GM19351 (cell line): Measurements from ENCODE around the gene NFKB2.

Experiments
- ATAC-seq: cut with Tn5 transposase; IDR thresholded peaks from one replicate; pipeline ENCODE4 v1.9.1; 2021; ENCODE audit warnings: mild to moderate bottlenecking, moderate library complexity; ENCODE audit not compliant: unreplicated experiment

The NFKB2 gene

DNA sequence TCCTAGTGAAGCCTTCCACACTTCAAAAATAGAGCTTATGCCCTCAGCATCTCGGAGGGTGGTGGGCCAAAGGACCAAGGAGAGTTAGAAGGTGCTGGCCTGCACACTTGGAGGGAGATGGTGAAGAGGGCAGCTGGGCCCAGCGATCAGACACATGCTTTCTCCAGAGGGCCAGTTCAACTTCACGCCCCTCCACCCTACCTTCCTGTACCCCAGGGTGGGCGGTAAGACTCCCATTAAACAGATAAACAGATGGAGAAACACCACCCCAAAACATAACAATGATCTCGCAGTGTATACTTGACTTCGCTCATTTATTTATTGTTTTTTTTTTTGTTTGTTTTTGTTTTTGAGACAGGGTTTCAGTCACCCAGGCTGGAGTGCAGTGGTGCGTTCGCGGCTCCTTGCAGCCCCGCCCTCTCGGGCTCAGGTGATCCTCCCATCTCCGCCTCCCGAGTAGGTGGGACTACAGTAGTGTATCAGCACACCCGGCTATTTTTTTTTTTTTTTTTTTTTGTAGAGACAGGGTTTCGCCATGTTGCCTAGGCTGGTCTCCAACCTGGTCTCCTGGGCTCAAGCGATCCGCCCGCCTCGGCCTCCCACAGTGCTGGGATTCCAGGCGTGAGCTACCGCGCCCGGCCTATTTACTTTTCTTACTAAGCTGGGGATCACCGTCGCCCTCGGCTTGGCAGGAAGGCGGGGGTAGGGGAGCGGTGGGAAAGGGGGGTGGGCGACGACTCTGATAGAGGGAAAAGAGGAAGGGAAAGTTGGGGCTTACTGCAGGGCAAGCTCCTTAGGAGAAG is 54.0 kb downstream of the NFKB2 start:
- ATAC-seq, result peak; percentile 60

DNA sequence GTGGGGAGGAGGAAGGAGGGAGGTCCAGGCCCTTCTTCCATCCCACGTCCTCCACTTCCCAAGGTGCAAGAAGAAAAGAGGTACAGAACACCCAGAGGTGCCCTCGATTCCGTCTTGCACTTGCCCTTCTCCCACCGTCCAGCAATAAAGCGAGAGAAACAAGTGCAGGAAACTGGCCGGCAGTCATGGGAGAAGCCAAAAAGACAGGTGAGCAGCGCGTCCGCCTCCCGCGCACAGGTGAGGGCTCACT is 54.5 kb downstream of the NFKB2 start:
- ATAC-seq, result peak; percentile 2

DNA sequence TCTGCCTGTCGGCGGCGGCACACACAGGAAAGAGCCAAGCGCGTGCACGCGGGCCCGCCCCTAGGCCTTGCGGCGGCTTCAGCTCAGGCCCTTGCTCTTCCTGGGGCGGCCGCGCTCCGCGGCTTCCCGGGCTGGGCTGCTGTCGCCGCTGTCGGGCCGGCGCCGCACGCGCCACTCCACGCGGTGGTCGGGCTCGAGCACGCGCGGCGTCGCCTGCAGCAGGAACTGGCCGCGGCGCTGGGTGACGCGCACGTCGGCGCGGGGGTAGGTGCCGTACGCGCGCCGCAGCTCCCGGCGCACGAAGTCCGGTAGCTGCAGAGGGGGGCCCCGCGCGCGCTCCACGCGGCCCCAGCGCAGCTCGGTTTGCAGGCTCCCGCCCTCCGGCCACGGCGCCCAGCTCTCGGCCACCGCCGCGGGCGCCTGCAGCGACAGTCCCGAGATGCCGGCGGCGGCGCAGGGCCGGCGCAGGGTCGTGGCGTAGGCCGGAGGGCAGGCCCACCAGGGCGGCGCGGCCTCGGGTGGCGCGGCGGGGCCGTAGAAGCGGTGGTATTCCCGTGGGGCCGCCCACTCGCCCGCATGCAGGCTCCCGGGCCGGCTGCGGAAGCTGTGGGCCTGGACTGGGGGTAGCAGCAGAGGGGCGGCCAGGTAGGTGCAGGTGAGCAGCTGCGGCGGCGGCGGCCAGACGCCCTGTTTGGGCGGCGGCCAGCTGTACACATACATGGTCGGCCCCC is 55.0 kb downstream of the NFKB2 start:
- ATAC-seq, result peak; percentile 72

DNA sequence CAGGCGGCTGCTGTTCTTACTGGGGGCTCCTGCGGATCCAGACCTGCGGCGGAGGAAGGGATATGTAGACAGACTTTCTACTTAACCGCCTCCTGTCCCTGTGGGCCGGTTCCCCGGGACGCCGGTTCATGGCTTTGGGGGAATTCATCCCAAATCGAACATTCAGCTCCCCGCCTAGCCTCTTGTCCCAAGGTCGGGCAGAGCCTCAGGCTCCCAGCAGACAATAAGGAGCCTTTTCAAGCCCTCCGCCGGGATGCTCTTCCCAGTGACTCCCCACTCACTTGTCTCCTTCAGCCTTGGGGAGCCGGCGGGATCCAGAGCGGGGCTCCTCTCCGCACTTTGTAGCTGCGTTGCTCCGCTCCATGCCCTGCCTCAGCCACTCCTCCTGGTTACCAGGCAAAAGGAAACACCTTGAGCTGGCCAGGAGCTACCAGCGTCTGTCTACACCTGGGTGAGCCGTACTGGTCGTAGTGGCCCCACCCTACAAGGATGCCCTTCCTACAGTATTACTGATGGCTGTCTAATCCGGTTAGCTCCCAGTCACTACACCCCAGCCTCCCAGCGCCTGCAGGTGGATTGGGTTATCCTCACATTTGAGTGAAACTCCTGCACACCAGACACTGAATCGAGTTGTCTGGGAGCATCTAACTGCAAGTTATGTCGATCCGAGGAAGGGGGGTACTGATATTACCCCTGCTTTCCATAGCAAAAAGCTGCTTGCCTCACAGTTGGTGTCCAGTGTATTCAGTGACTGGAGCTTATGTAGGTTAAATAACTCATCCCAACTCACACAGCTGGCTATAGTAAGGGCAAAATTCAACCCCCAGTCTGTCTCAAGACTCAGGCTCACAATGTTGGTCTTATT is 55.8 kb downstream of the NFKB2 start, which contains the start of gene C10orf95:
TSS of gene C10orf95 (minus strand) at position 439 of the 865 bp plus-strand sequence. CDS start 450 bp downstream, outside the sequence.
- ATAC-seq, result no peak
